ENCODE results near the gene RHBDL3.

The RHBDL3 gene

GRCh38 chr17:32266389-32267301 lies 1.0 kb downstream of the RHBDL3 start:
- no peak for DNase-seq (ENCODE audit: extremely low read depth, low read depth)
- TF ChIP-seq CTCF (IDR thresholded peaks at IDR 0.05; ENCODE audit: low read depth, low read length), result no peak

- no peak for DNase-seq (ENCODE audit: extremely low read depth, low read depth)
- TF ChIP-seq CTCF (IDR thresholded peaks at IDR 0.05; ENCODE audit: low read depth, low read length), result no peak
Observed at GRCh38 chr17:32267690-32268205, 2.1 kb downstream of the RHBDL3 start.

- no peak for TF ChIP-seq CTCF (IDR thresholded peaks at IDR 0.05; ENCODE audit: low read depth, low read length)
- no peak for DNase-seq (ENCODE audit: extremely low read depth, low read depth)
Observed at GRCh38 chr17:32268734-32269288, 3.2 kb downstream of the RHBDL3 start.

GRCh38 chr17:32269377-32269776 lies 3.7 kb downstream of the RHBDL3 start:
- TF ChIP-seq CTCF (IDR thresholded peaks at IDR 0.05; ENCODE audit: low read depth, low read length), result no peak
- no peak for DNase-seq (ENCODE audit: extremely low read depth, low read depth)

- no peak for DNase-seq (ENCODE audit: extremely low read depth, low read depth)
- no peak for TF ChIP-seq CTCF (IDR thresholded peaks at IDR 0.05; ENCODE audit: low read depth, low read length)
Observed at GRCh38 chr17:32271844-32272243, 6.2 kb downstream of the RHBDL3 start.

- no peak for DNase-seq (ENCODE audit: extremely low read depth, low read depth)
- TF ChIP-seq CTCF (IDR thresholded peaks at IDR 0.05; ENCODE audit: low read depth, low read length), result no peak
Observed at GRCh38 chr17:32274101-32274500, 8.5 kb downstream of the RHBDL3 start.

- DNase-seq (ENCODE audit: extremely low read depth, low read depth), result no peak
- TF ChIP-seq CTCF (IDR thresholded peaks at IDR 0.05; ENCODE audit: low read depth, low read length), result no peak
Observed at GRCh38 chr17:32274643-32275042, 9.0 kb downstream of the RHBDL3 start.
